Naive thymus-derived CD4-positive, alpha-beta T cell (primary cell): ENCODE results near the gene PLEKHA7. TPM values are rescaled to one million over a fixed set of nuclear protein-coding genes. Genes with fewer than 3 reads are reported as not detected.
"Not testable (repeated sequence)": the region's sequence is repeated elsewhere in the genome, so short reads cannot be mapped to it uniquely, and the experiment has no call there.

Experiments used
- ATAC-seq: fragments of 150-1000 bp; cut with Tn5 transposase; 2 replicates; pipeline ENCODE4 v1.10.0; 2021; ENCODE audit warnings: mild to moderate bottlenecking, moderate library complexity
- CTCF ChIA-PET: fragments of 350-600 bp; sonication (Branson Sonifier 250); formaldehyde crosslinking; loops from one replicate; lab custom pipeline; 2021; ENCODE audit warnings: antibody characterized with exemption; lab: Charles Lee
- POLR2A ChIA-PET: fragments of 350-600 bp; sonication (Branson Sonifier 250); formaldehyde crosslinking; loops from one replicate; lab custom pipeline; 2021; ENCODE audit warnings: antibody characterized with exemption, inconsistent platforms; lab: Charles Lee
- DNase-seq, 9 donors: peaks; one replicate each; pipeline versions ENCODE4 v3.0.0 to v3.0.0-alpha.2; 2020 to 2022; ENCODE audit warnings: mixed read lengths in 1 of 9
- H3K27ac ChIP-seq: one replicate; pipeline ENCODE4 v1.7.0; 2013; ENCODE audit warnings: mild to moderate bottlenecking, low read depth, low read length, moderate library complexity
- H3K27me3 ChIP-seq, 2 donors: one replicate each; pipeline ENCODE4 v1.7.0; 2013; ENCODE audit warnings: low read length in 2 of 2, mild to moderate bottlenecking in 2 of 2, moderate library complexity in 2 of 2; ENCODE audit not compliant: control insufficient read depth in 2 of 2, insufficient read depth in 2 of 2
- H3K36me3 ChIP-seq, 3 experiments: 1 replicate in 2 of 3; 2 replicates in 1 of 3; pipeline ENCODE4 v1.7.0; 2013; ENCODE audit warnings: low read length in 3 of 3, mild to moderate bottlenecking in 3 of 3, moderate library complexity in 1 of 3; ENCODE audit not compliant: insufficient read depth in 3 of 3, control insufficient read depth in 2 of 3
- H3K4me1 ChIP-seq, 2 donors: one replicate each; pipeline ENCODE4 v1.7.0; 2013; ENCODE audit warnings: low read length in 2 of 2, mild to moderate bottlenecking in 2 of 2, moderate library complexity in 1 of 2; ENCODE audit not compliant: control insufficient read depth in 2 of 2, insufficient read depth in 2 of 2
- H3K4me3 ChIP-seq: 2 replicates; pipeline ENCODE4 v1.7.0; 2013; ENCODE audit warnings: mild to moderate bottlenecking, low read length
- H3K9me3 ChIP-seq, 3 experiments: 1 replicate in 2 of 3; 2 replicates in 1 of 3; pipeline ENCODE4 v1.7.0; 2013; ENCODE audit warnings: low read length in 3 of 3; ENCODE audit not compliant: control insufficient read depth in 2 of 3
- H3K27ac Mint-ChIP-seq, 9 donors: one replicate each; pipeline ENCODE4 v1.8.0; 2020 to 2022; ENCODE audit warnings: mixed read lengths in 9 of 9, mild to moderate bottlenecking in 8 of 9, moderate library complexity in 5 of 9, inconsistent platforms in 2 of 9
- H3K27me3 Mint-ChIP-seq, 5 donors: one replicate each; pipeline ENCODE4 v1.8.0; 2021 to 2022; ENCODE audit warnings: mixed read lengths in 5 of 5, mild to moderate bottlenecking in 1 of 5
- H3K36me3 Mint-ChIP-seq, 5 donors: one replicate each; pipeline ENCODE4 v1.8.0; 2020 to 2022; ENCODE audit warnings: mixed read lengths in 5 of 5, mild to moderate bottlenecking in 3 of 5, inconsistent platforms in 1 of 5
- H3K4me1 Mint-ChIP-seq, 7 donors: one replicate each; pipeline ENCODE4 v1.8.0; 2020 to 2022; ENCODE audit warnings: mixed read lengths in 7 of 7, mild to moderate bottlenecking in 3 of 7, inconsistent platforms in 1 of 7
- H3K4me3 Mint-ChIP-seq, 10 donors: one replicate each; pipeline ENCODE4 v1.8.0; 2020 to 2022; ENCODE audit warnings: mild to moderate bottlenecking in 10 of 10, mixed read lengths in 10 of 10, moderate library complexity in 6 of 10, inconsistent platforms in 2 of 10
- H3K9me3 Mint-ChIP-seq, 11 donors: one replicate each; pipeline ENCODE4 v1.8.0; 2020 to 2022; ENCODE audit warnings: mixed read lengths in 11 of 11, mild to moderate bottlenecking in 4 of 11, inconsistent platforms in 1 of 11, moderate library complexity in 1 of 11
- intact Hi-C, 2 donors: fragments of 100-400 bp; cut with micrococcal nuclease; formaldehyde crosslinking; loops; one replicate each; pipeline ENCODE4 v1.15.1; 2023
- polyA plus RNA-seq, 2 donors: library from polyadenylated mRNA; unstranded; fragments of 300-500 nt; fragmentation: Illumina TruSeq; gene quantifications; one replicate each; pipeline ENCODE4 v1.2.3, GENCODE V29; 2021
- total RNA-seq, 6 experiments: library from RNA in 5 of 6; stranded (reverse) in 5 of 6; gene quantifications; 1 replicate in 5 of 6; 2 replicates in 1 of 6; pipeline ENCODE4 v1.2.3 and lab custom pipeline; 2021 to 2026

PLEKHA7 gene
- total and polyA plus RNA-seq, 7 experiments from 2014 or later, result 0.84 to 4.8 (median 2.4) TPM

DNA sequence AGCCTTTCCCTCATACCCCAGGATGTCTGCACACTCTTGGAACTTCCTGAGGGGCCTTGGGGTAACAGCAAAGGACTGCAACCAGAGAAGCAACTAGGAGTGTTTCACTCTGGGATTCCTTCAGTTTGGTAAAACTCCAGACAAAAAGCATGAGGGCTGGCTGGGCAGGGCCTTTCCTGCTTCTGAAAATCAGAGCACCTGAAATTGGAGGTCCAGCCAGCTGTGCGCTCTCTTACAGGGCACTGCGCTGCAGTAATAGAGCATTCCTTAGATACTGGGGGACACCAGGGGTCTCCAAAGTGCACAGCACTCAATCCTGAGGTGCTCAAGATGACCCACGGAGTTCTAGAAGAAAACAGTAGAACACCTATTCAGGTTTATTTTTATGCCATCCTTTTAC, 49.7 kb downstream of the PLEKHA7 start:
- no peaks in the 10 kb centered on the region for H3K9me3 Mint-ChIP-seq
- Histone ChIP-seq H3K4me1 (no peaks in the 10 kb centered on the region), H3K27me3 (no peaks in the 10 kb centered on the region), H3K9me3 (no peaks in the 10 kb centered on the region), H3K4me3 (no peak overlapping the region), H3K36me3 (no peaks in the 10 kb centered on the region), H3K27ac (no peak overlapping the region)
- POLR2A ChIA-PET, result no interaction called here
- peaks cover 0 to 5% (median 0%) of the 10 kb centered on the region in 5 donors for H3K27me3 Mint-ChIP-seq
- CTCF ChIA-PET, result no interaction called here
- H3K36me3 Mint-ChIP-seq, result peaks cover 0 to 3% (median 0%) of the 10 kb centered on the region in 5 donors
- peaks cover 0 to 12% (median 0%) of the 10 kb centered on the region in 7 donors for H3K4me1 Mint-ChIP-seq
- intact Hi-C loops, result no loop called here
- no peak for ATAC-seq
- DNase-seq, result no peak
- H3K4me3 Mint-ChIP-seq, result no peak overlapping the region
- H3K27ac Mint-ChIP-seq, result no peak overlapping the region

DNA sequence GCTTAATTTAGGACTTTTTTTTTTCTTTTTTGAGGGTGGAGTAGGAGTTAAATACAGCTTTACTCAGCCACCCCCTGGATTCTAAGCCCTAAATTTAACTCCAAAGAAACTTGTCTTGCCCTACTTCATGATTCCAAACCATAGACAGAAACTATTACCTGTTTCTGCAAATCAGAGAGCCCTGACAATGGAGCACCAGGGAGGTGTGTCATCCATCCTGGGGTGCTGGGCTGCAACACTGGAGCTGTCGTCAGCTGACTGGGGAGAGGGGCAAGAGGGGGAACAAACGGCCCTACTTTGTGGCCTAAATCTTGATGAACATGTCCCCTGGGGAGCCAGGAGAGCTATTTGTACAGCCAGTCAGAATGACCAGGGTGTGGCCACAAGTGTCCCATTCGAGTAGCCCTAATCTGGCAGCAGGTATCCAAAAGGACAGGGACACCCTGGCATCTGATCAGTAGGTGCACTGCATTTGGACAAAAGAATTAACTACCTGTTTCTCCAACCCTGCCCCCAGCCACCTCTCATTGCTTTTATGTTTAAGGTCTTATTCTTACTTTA, 50.8 kb downstream of the PLEKHA7 start:
- no peaks in the 10 kb centered on the region for H3K27me3 ChIP-seq
- Mint-ChIP-seq H3K27me3 (peaks cover 0 to 5% (median 0%) of the 10 kb centered on the region in 5 donors), H3K4me3 (no peak overlapping the region), H3K4me1 (peaks cover 0 to 5% (median 0%) of the 10 kb centered on the region in 7 donors), H3K27ac (no peak overlapping the region), H3K9me3 (no peaks in the 10 kb centered on the region), H3K36me3 (peaks cover 0 to 3% (median 0%) of the 10 kb centered on the region in 5 donors)
- ATAC-seq (no peak), DNase-seq (no peak)
- H3K4me1 ChIP-seq, result no peaks in the 10 kb centered on the region
- H3K9me3 ChIP-seq, result no peaks in the 10 kb centered on the region
- POLR2A ChIA-PET, result no interaction called here
- no peak overlapping the region for H3K27ac ChIP-seq
- H3K36me3 ChIP-seq, result no peaks in the 10 kb centered on the region
- no peak overlapping the region for H3K4me3 ChIP-seq
- intact Hi-C loops, result no loop called here
- CTCF ChIA-PET, result no interaction called here

DNA sequence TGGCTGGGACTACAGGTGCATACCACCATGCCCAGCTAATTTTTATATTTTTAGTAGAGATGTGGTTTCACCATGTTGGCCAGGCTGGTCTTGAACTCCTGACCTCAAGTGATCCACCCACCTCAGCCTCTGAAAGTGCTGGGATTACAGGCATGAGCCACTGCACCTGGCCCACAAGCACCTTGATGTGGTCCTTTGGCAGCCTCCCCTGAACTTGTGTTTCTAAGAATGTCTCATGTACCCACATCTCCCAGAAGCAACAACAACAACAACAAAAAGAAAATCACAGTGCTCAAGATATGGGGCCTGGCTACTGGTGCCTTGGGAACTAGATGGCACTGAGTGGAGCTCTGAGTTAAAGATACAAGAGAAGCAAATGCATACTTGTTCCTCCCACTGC, 51.6 kb downstream of the PLEKHA7 start:
- H3K27ac ChIP-seq, ATAC-seq, H3K9me3 Mint-ChIP-seq, H3K4me1 Mint-ChIP-seq, H3K27me3 ChIP-seq, intact Hi-C loops, DNase-seq, H3K36me3 ChIP-seq, CTCF ChIA-PET, H3K27me3 Mint-ChIP-seq, POLR2A ChIA-PET, H3K4me1 ChIP-seq, H3K9me3 ChIP-seq, H3K4me3 Mint-ChIP-seq, H3K27ac Mint-ChIP-seq, H3K4me3 ChIP-seq, H3K36me3 Mint-ChIP-seq: not testable (repeated sequence)

DNA sequence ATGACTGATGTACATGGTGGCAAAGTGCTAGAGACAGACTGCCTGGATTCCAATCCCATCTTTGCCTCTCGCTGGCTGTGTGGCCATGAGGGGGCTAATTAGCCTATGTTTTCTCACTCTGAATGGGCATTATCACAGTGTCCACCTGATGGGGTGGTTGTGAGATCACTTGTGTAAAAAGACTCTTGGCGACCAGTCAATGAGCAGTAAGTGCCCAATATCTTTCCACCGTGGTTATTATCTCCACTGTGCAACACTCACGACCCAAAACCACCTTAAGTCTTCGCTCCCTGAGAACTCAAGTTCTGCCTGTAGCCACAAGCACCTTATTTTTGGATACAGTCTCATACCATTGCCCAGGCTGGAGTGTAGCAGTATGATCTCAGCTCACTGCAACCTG, 52.1 kb downstream of the PLEKHA7 start:
- Mint-ChIP-seq H3K4me3 (no peak overlapping the region), H3K9me3 (no peaks in the 10 kb centered on the region), H3K4me1 (peaks cover 0 to 5% (median 0%) of the 10 kb centered on the region in 7 donors), H3K27me3 (peaks cover 0 to 5% (median 0%) of the 10 kb centered on the region in 5 donors), H3K27ac (no peak overlapping the region), H3K36me3 (peaks cover 0 to 3% (median 0%) of the 10 kb centered on the region in 5 donors)
- Histone ChIP-seq H3K4me1 (no peaks in the 10 kb centered on the region), H3K4me3 (no peak overlapping the region), H3K27ac (no peak overlapping the region), H3K36me3 (no peaks in the 10 kb centered on the region), H3K27me3 (no peaks in the 10 kb centered on the region), H3K9me3 (no peaks in the 10 kb centered on the region)
- ATAC-seq, result no peak
- intact Hi-C loops, result no loop called here
- POLR2A ChIA-PET, result no interaction called here
- CTCF ChIA-PET, result no interaction called here
- DNase-seq, result no peak

DNA sequence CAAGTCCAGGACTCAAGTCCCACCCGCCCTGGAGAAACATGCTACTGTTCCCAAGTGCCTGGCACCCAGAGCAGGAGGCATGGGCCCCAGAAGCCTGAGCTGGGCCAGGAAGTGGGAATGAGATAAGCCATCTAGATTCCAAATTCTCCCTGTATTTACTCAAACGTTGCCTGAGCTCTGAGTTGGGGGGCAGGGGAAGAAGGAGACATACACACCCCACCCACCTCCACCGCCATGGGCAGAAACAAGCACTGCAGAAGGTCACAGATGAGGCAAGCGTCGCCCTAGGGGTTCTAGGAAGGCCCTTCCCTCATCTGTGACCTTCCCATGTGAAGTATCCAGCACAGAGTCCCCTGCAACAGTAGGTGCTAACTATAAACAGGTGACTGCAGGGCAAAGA, 54.0 kb downstream of the PLEKHA7 start:
- no peak for ATAC-seq
- no peaks in the 10 kb centered on the region for H3K27me3 ChIP-seq
- no peaks in the 10 kb centered on the region for H3K9me3 ChIP-seq
- Mint-ChIP-seq H3K27ac (no peak overlapping the region), H3K27me3 (peaks cover 0 to 5% (median 0%) of the 10 kb centered on the region in 5 donors), H3K4me3 (no peak overlapping the region), H3K4me1 (peaks cover 0 to 5% (median 0%) of the 10 kb centered on the region in 7 donors), H3K36me3 (peaks cover 0 to 3% (median 0%) of the 10 kb centered on the region in 5 donors), H3K9me3 (no peaks in the 10 kb centered on the region)
- H3K36me3 ChIP-seq, result no peaks in the 10 kb centered on the region
- ChIA-PET CTCF (no interaction called here), POLR2A (no interaction called here)
- intact Hi-C loops, result no loop called here
- H3K4me3 ChIP-seq, result no peak overlapping the region
- H3K4me1 ChIP-seq, result no peaks in the 10 kb centered on the region
- DNase-seq, result no peak
- no peak overlapping the region for H3K27ac ChIP-seq

DNA sequence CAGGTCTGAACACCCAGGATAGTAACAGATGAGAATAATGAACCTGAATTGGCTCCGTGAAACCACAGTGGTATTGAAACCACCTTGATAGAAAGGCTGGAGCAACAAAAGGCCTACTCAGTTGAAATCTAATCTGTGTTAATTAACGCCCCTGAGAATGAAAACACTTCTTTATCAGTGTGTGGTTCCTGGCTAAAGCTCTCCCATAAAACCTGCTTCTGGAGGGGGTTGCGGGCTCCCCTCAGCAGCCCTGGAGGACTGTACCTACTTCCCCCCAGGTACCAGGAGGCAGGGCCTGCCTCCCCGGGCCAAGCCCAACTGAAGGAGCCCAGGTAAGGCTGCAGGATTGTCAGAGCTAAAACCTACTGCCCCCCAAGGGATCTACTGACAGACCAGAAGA, 54.6 kb downstream of the PLEKHA7 start:
- H3K4me3 Mint-ChIP-seq, result no peak overlapping the region
- ChIA-PET POLR2A (no interaction called here), CTCF (no interaction called here)
- H3K27ac Mint-ChIP-seq, result no peak overlapping the region
- peaks cover 0 to 5% (median 0%) of the 10 kb centered on the region in 5 donors for H3K27me3 Mint-ChIP-seq
- no peaks in the 10 kb centered on the region for H3K36me3 ChIP-seq
- H3K9me3 Mint-ChIP-seq, result no peaks in the 10 kb centered on the region
- no peaks in the 10 kb centered on the region for H3K27me3 ChIP-seq
- H3K27ac ChIP-seq, result no peak overlapping the region
- ATAC-seq, result no peak
- no peaks in the 10 kb centered on the region for H3K4me1 ChIP-seq
- H3K4me1 Mint-ChIP-seq, result peaks cover 0 to 5% (median 0%) of the 10 kb centered on the region in 7 donors
- no peaks in the 10 kb centered on the region for H3K9me3 ChIP-seq
- H3K36me3 Mint-ChIP-seq, result peaks cover 0 to 3% (median 0%) of the 10 kb centered on the region in 5 donors
- intact Hi-C loops, result no loop called here
- no peak overlapping the region for H3K4me3 ChIP-seq
- DNase-seq, result no peak

DNA sequence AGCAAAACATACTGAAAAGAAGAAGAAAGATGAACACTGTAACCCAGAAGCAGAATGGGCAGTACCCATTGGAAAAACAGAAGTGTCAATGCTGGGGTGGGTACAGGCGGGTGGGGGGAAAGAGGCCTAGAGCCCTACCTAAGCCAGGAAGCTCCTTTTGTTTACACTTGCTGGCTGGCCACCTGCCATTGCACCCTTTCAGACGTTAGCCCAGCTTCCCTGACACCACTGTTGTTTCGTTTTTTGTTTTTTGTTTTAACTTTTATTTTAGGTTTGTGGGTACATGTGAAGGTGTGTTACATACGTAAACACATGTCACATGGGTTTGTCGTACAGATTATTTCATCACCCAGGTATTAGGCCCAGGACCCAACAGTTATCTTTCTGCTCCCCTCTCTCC, 55.4 kb downstream of the PLEKHA7 start:
- H3K9me3 ChIP-seq, result no peaks in the 10 kb centered on the region
- peaks cover 0 to 1% (median 0%) of the 10 kb centered on the region in 5 donors for H3K27me3 Mint-ChIP-seq
- peaks cover 0 to 2% (median 0%) of the 10 kb centered on the region in 5 donors for H3K36me3 Mint-ChIP-seq
- H3K4me3 ChIP-seq, result no peak overlapping the region
- POLR2A ChIA-PET, result no interaction called here
- DNase-seq, result no peak
- peaks cover 0 to 2% (median 0%) of the 10 kb centered on the region in 7 donors for H3K4me1 Mint-ChIP-seq
- intact Hi-C loops, result no loop called here
- H3K4me3 Mint-ChIP-seq, result no peak overlapping the region
- CTCF ChIA-PET, result no interaction called here
- no peak overlapping the region for H3K27ac Mint-ChIP-seq
- no peaks in the 10 kb centered on the region for H3K27me3 ChIP-seq
- no peaks in the 10 kb centered on the region for H3K9me3 Mint-ChIP-seq
- no peak for ATAC-seq
- no peak overlapping the region for H3K27ac ChIP-seq
- no peaks in the 10 kb centered on the region for H3K4me1 ChIP-seq
- no peaks in the 10 kb centered on the region for H3K36me3 ChIP-seq
